Liver (tissue), 9 donors: ENCODE measurements around the gene COX10. TPM values are rescaled to one million over a fixed set of nuclear protein-coding genes. Genes with fewer than 3 reads are reported as not detected.

ENCODE experiments used
- DNase-seq: peaks from one replicate; pipeline ENCODE4 v3.0.0-alpha.2; 2017; ENCODE audit warnings: low spot score
- H3K27ac ChIP-seq, 2 donors: one replicate each; pipeline ENCODE4 v1.7.0; 2013; ENCODE audit warnings: inconsistent platforms in 2 of 2, low read length in 2 of 2, control low read depth in 1 of 2, low read depth in 1 of 2, mild to moderate bottlenecking in 1 of 2
- H3K27me3 ChIP-seq, 4 donors: one replicate each; pipeline versions ENCODE4 v1.6.1 to v1.7.0; 2013; ENCODE audit warnings: low read length in 3 of 4, inconsistent platforms in 1 of 4, mild to moderate bottlenecking in 1 of 4, moderate library complexity in 1 of 4; ENCODE audit not compliant: control insufficient read depth in 4 of 4, insufficient read depth in 4 of 4
- H3K36me3 ChIP-seq, 4 donors: one replicate each; pipeline versions ENCODE4 v1.6.1 to v1.7.0; 2013; ENCODE audit warnings: low read length in 3 of 4, mild to moderate bottlenecking in 3 of 4, low read depth in 1 of 4, moderate library complexity in 1 of 4; ENCODE audit not compliant: control insufficient read depth in 4 of 4, insufficient read depth in 3 of 4
- H3K4me1 ChIP-seq, 4 donors: one replicate each; pipeline versions ENCODE4 v1.6.1 to v1.7.0; 2013; ENCODE audit warnings: low read length in 3 of 4, mild to moderate bottlenecking in 3 of 4, moderate library complexity in 1 of 4; ENCODE audit not compliant: control insufficient read depth in 4 of 4, insufficient read depth in 4 of 4
- H3K4me3 ChIP-seq, 3 donors: one replicate each; pipeline versions ENCODE4 v1.6.1 to v1.7.0; 2013; ENCODE audit warnings: low read length in 3 of 3, control low read depth in 1 of 3, low read depth in 1 of 3, mild to moderate bottlenecking in 1 of 3
- H3K9ac ChIP-seq, 2 donors: one replicate each; pipeline ENCODE4 v1.7.0; 2013; ENCODE audit warnings: low read length in 2 of 2, mild to moderate bottlenecking in 2 of 2, moderate library complexity in 2 of 2, control low read depth in 1 of 2, low read depth in 1 of 2
- H3K9me3 ChIP-seq, 4 donors: one replicate each; pipeline versions ENCODE4 v1.6.1 to v1.7.0; 2013; ENCODE audit warnings: low read length in 3 of 4; ENCODE audit not compliant: control insufficient read depth in 4 of 4
- EGR1 ChIP-seq, 2 donors: IDR thresholded peaks; 2 replicates each; pipeline ENCODE4 v1.6.1; 2016 to 2018; ENCODE audit warnings: antibody characterized with exemption in 2 of 2, low read depth in 2 of 2
- FOXA1 ChIP-seq: IDR thresholded peaks from 2 replicates; pipeline ENCODE4 v1.6.1; 2016; ENCODE audit warnings: antibody characterized with exemption
- FOXA2 ChIP-seq: IDR thresholded peaks from 2 replicates; pipeline ENCODE4 v1.6.1; 2016; ENCODE audit warnings: antibody characterized with exemption
- GABPA ChIP-seq, 2 donors: IDR thresholded peaks in 1 of 2; conservative IDR thresholded peaks in 1 of 2; 2 replicates each; pipeline ENCODE4 v1.6.1; 2016; ENCODE audit warnings: antibody characterized with exemption in 2 of 2, mild to moderate bottlenecking in 1 of 2, moderate library complexity in 1 of 2
- HNF4A ChIP-seq, 2 donors: conservative IDR thresholded peaks; 2 replicates each; pipeline ENCODE4 v1.6.1; 2016; ENCODE audit warnings: antibody characterized with exemption in 2 of 2, mild to moderate bottlenecking in 2 of 2
- HNF4G ChIP-seq: IDR thresholded peaks from 2 replicates; pipeline ENCODE4 v1.6.1; 2016; ENCODE audit warnings: antibody characterized with exemption
- JUND ChIP-seq, 2 donors: IDR thresholded peaks; 2 replicates each; pipeline ENCODE4 v1.6.1; 2016; ENCODE audit warnings: antibody characterized with exemption in 2 of 2
- NR2F2 ChIP-seq: IDR thresholded peaks from 2 replicates; pipeline ENCODE4 v1.6.1; 2016; ENCODE audit warnings: antibody characterized with exemption
- RAD21 ChIP-seq, 2 donors: IDR thresholded peaks; 2 replicates each; pipeline ENCODE4 v1.6.1; 2016; ENCODE audit warnings: antibody characterized with exemption in 2 of 2, mild to moderate bottlenecking in 2 of 2
- RXRA ChIP-seq, 2 donors: IDR thresholded peaks; 2 replicates each; pipeline ENCODE4 v1.6.1; 2017 to 2018; ENCODE audit warnings: antibody characterized with exemption in 2 of 2, mild to moderate bottlenecking in 1 of 2
- SP1 ChIP-seq: IDR thresholded peaks from 2 replicates; pipeline ENCODE4 v1.6.1; 2018; ENCODE audit warnings: antibody characterized with exemption, mild to moderate bottlenecking
- TAF1 ChIP-seq: conservative IDR thresholded peaks from 2 replicates; pipeline ENCODE4 v1.6.1; 2016; ENCODE audit warnings: antibody characterized with exemption, mild to moderate bottlenecking
- YY1 ChIP-seq: IDR thresholded peaks from 2 replicates; pipeline ENCODE4 v1.6.1; 2016; ENCODE audit warnings: antibody characterized with exemption, mild to moderate bottlenecking
- WGBS: extraction: QIAGEN DNeasy Blood & Tissue Kit; methylation state at CpG from one replicate; pipeline ENCODE4 v1.1.7; 2013; 5-methylcytosine and 5-hydroxymethylcytosine counted together
- polyA plus RNA-seq, 2 donors: library from polyadenylated mRNA; stranded (reverse) in 1 of 2; unstranded in 1 of 2; fragments of 200-250 nt in 1 of 2; fragments of >200 nt in 1 of 2; fragmentation: Nextera tagmentation in 1 of 2; extraction: Ambion mirVana in 1 of 2; gene quantifications; one replicate each; pipeline versions ENCODE4 v1.2.1 to v1.2.3, GENCODE V29; 2013 to 2015
- total RNA-seq, 2 donors: library from RNA; depleted of rRNA; stranded (reverse); fragments of >200 nt; gene quantifications; one replicate each; pipeline ENCODE4 v1.2.3, GENCODE V29; 2014
- TF ChIP-seq, protein P1 (sequence below): IDR thresholded peaks from 2 replicates; pipeline ENCODE4 v1.6.1; 2016; ENCODE audit warnings: antibody characterized with exemption, mild to moderate bottlenecking
- TF ChIP-seq, protein P2 (sequence below): IDR thresholded peaks from 2 replicates; pipeline ENCODE4 v1.6.1; 2016; ENCODE audit warnings: antibody characterized with exemption
- TF ChIP-seq, protein P3 (sequence below): IDR thresholded peaks from 2 replicates; pipeline ENCODE4 v1.6.1; 2016; ENCODE audit warnings: antibody characterized with exemption
- TF ChIP-seq, protein P4 (sequence below): IDR thresholded peaks from 2 replicates; pipeline ENCODE4 v1.6.1; 2016; ENCODE audit warnings: antibody characterized with exemption
- TF ChIP-seq, protein P5 (sequence below): fragments of 150-350 bp; IDR thresholded peaks from 2 replicates; pipeline ENCODE4 v1.5.1; 2017; ENCODE audit warnings: improper control_type of control experiment, low read depth, low read length; ENCODE audit not compliant: missing input control
- donor health status: healthy.
- donor health status: healthy.
- donor health status: healthy.
- donor health status: healthy.
- donor health status: healthy.

COX10 gene
- total and polyA plus RNA-seq, 4 donors: 7.0 to 15.1 (median 8.7) TPM

DNA sequence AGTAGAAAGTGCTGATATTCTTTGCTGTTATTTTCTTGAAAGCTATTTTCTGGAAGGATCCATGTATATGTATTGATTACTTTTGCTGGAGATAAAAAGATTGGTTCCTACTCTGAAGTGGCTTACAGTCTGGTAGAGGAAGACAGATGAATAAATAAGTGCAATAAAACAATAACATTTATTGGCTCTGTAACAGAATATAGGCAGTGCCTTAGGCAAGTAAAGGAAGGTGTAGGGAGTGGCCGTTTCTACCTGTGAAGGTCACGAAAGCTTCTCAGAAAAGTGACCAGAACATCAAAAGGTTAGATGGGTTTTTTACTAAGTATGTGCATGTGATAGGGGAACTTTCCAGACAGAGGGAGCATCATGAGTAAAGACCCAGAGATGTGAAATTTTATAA, 43.1 kb downstream of the COX10 start (continued):
- TF ChIP-seq, protein P1, sequence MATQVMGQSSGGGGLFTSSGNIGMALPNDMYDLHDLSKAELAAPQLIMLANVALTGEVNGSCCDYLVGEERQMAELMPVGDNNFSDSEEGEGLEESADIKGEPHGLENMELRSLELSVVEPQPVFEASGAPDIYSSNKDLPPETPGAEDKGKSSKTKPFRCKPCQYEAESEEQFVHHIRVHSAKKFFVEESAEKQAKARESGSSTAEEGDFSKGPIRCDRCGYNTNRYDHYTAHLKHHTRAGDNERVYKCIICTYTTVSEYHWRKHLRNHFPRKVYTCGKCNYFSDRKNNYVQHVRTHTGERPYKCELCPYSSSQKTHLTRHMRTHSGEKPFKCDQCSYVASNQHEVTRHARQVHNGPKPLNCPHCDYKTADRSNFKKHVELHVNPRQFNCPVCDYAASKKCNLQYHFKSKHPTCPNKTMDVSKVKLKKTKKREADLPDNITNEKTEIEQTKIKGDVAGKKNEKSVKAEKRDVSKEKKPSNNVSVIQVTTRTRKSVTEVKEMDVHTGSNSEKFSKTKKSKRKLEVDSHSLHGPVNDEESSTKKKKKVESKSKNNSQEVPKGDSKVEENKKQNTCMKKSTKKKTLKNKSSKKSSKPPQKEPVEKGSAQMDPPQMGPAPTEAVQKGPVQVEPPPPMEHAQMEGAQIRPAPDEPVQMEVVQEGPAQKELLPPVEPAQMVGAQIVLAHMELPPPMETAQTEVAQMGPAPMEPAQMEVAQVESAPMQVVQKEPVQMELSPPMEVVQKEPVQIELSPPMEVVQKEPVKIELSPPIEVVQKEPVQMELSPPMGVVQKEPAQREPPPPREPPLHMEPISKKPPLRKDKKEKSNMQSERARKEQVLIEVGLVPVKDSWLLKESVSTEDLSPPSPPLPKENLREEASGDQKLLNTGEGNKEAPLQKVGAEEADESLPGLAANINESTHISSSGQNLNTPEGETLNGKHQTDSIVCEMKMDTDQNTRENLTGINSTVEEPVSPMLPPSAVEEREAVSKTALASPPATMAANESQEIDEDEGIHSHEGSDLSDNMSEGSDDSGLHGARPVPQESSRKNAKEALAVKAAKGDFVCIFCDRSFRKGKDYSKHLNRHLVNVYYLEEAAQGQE: no peak
- no peak for TF ChIP-seq FOXA1

DNA sequence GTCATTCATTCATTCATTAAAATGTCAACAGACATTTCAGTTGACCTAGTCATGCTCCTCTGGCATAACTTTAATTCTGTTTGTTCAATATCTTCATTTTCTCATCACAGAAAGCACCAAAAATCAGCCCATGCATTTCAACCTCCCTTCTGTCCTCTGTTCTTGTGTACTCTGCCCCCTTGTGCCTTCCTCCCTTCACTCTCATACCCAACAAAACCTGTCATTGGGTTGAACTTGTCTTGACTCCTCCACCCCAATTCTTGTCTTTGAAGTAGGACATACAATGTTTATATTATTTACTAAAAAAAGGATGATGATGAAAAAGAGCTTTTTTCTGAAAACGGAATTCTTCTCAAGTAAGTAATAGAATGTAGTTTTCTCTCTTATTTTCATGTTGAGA, 43.8 kb downstream of the COX10 start:
- Histone ChIP-seq H3K36me3 (no peaks in the 10 kb centered on the region), H3K4me1 (peaks cover 0 to 4% (median 0%) of the 10 kb centered on the region in 4 donors), H3K27ac (no peak overlapping the region), H3K4me3 (no peak overlapping the region), H3K9ac (no peak overlapping the region), H3K27me3 (no peaks in the 10 kb centered on the region), H3K9me3 (no peaks in the 10 kb centered on the region)
- DNase-seq: no peak
- WGBS: 94% methylated on average over 1 of the region's 1 CpG
- TF ChIP-seq, protein P2, sequence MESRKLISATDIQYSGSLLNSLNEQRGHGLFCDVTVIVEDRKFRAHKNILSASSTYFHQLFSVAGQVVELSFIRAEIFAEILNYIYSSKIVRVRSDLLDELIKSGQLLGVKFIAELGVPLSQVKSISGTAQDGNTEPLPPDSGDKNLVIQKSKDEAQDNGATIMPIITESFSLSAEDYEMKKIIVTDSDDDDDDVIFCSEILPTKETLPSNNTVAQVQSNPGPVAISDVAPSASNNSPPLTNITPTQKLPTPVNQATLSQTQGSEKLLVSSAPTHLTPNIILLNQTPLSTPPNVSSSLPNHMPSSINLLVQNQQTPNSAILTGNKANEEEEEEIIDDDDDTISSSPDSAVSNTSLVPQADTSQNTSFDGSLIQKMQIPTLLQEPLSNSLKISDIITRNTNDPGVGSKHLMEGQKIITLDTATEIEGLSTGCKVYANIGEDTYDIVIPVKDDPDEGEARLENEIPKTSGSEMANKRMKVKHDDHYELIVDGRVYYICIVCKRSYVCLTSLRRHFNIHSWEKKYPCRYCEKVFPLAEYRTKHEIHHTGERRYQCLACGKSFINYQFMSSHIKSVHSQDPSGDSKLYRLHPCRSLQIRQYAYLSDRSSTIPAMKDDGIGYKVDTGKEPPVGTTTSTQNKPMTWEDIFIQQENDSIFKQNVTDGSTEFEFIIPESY: no peak
- TF ChIP-seq GABPA (IDR thresholded peaks at IDR 0.05 in 1 of 2, conservative IDR thresholded peaks at IDR 0.05 in 1 of 2) (no peak), RAD21 (IDR thresholded peaks at IDR 0.05) (peak in 1 of 2 donors; percentile 11)
- TF ChIP-seq, protein P3, sequence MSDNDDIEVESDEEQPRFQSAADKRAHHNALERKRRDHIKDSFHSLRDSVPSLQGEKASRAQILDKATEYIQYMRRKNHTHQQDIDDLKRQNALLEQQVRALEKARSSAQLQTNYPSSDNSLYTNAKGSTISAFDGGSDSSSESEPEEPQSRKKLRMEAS: no peak

DNA sequence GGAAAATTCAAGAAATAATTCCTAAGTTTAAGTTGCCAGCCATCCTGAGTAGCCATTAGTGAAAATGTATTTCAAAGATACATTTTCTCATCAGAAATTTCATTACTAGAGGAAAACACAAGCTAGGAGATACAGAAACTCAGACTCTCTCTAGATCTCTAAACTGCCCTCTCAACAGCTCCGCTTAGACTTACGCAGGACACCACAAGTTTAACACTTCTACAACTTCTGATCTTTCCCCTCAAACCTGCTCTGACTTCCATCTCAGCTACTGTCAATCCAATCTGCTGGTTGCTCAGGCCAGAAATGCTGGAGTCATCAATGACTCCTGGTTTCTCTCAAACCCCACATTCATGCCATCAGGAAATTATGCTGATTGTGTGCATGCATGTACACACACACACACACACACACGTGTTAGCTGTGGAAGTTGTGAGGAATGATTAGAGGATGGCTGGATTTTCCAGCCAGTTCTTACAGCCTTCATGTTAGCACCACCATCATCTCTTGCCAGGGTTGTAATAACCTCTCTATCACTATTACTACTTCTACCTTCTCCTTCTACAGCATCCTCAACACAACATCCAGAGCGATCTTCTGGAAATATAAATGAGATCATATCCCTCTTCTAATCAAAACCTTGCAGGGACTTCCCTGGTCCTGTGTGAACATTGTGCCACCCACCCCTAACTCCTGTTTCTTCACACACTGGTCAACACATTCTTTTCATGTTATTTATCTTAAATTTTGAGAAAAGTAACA, 47.1 kb downstream of the COX10 start:
- WGBS: 92% methylated on average over 4 of the region's 4 CpGs
- H3K36me3 ChIP-seq: no peaks in the 10 kb centered on the region
- DNase-seq: no peak
- no peak overlapping the region for H3K27ac ChIP-seq
- peaks cover 0 to 4% (median 0%) of the 10 kb centered on the region in 4 donors for H3K4me1 ChIP-seq
- H3K27me3 ChIP-seq: no peaks in the 10 kb centered on the region
- H3K4me3 ChIP-seq: no peak overlapping the region
- no peak overlapping the region for H3K9ac ChIP-seq
- no peaks in the 10 kb centered on the region for H3K9me3 ChIP-seq
- TF ChIP-seq NR2F2: no peak
- TF ChIP-seq HNF4A (conservative IDR thresholded peaks at IDR 0.05): no peak
- TF ChIP-seq FOXA2: no peak
- TF ChIP-seq GABPA (IDR thresholded peaks at IDR 0.05 in 1 of 2, conservative IDR thresholded peaks at IDR 0.05 in 1 of 2): no peak
- TF ChIP-seq TAF1: no peak
- TF ChIP-seq YY1: no peak
- TF ChIP-seq RAD21 (IDR thresholded peaks at IDR 0.05): no peak
- TF ChIP-seq, protein P3: no peak
- TF ChIP-seq EGR1 (IDR thresholded peaks at IDR 0.05; ENCODE audit: low read depth in 2 of 2): no peak
- TF ChIP-seq RXRA (IDR thresholded peaks at IDR 0.05): no peak
- TF ChIP-seq, protein P4, sequence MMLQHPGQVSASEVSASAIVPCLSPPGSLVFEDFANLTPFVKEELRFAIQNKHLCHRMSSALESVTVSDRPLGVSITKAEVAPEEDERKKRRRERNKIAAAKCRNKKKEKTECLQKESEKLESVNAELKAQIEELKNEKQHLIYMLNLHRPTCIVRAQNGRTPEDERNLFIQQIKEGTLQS: no peak
- TF ChIP-seq SP1: no peak
- no peak for TF ChIP-seq FOXA1
- TF ChIP-seq, protein P1: no peak
- TF ChIP-seq JUND (IDR thresholded peaks at IDR 0.05): no peak
- TF ChIP-seq, protein P5, sequence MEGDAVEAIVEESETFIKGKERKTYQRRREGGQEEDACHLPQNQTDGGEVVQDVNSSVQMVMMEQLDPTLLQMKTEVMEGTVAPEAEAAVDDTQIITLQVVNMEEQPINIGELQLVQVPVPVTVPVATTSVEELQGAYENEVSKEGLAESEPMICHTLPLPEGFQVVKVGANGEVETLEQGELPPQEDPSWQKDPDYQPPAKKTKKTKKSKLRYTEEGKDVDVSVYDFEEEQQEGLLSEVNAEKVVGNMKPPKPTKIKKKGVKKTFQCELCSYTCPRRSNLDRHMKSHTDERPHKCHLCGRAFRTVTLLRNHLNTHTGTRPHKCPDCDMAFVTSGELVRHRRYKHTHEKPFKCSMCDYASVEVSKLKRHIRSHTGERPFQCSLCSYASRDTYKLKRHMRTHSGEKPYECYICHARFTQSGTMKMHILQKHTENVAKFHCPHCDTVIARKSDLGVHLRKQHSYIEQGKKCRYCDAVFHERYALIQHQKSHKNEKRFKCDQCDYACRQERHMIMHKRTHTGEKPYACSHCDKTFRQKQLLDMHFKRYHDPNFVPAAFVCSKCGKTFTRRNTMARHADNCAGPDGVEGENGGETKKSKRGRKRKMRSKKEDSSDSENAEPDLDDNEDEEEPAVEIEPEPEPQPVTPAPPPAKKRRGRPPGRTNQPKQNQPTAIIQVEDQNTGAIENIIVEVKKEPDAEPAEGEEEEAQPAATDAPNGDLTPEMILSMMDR: no peak
- no peak for TF ChIP-seq HNF4G
